Ascending aorta (tissue), 2 donors: Measurements from ENCODE around the gene ARMC2. TPM values are rescaled to one million over a fixed set of nuclear protein-coding genes. Genes with fewer than 3 reads are reported as not detected.

Experiments
- DNase-seq, 2 donors: peaks; one replicate each; pipeline ENCODE4 v3.0.0-alpha.2; 2019; ENCODE audit warnings: low spot score in 2 of 2
- H3K27ac ChIP-seq, 2 donors: fragments of 200-600 bp; sonication (generic); one replicate each; pipeline ENCODE4 v1.5.1; 2016 to 2017; ENCODE audit warnings: mild to moderate bottlenecking in 1 of 2
- H3K27me3 ChIP-seq: fragments of 200-600 bp; sonication (generic); one replicate; pipeline ENCODE4 v1.5.1; 2017
- H3K36me3 ChIP-seq, 2 donors: fragments of 200-600 bp; sonication (generic); one replicate each; pipeline ENCODE4 v1.5.1; 2016
- H3K4me1 ChIP-seq, 2 donors: fragments of 200-600 bp; sonication (generic); one replicate each; pipeline ENCODE4 v1.5.1; 2016 to 2017; ENCODE audit warnings: mild to moderate bottlenecking in 1 of 2
- H3K4me3 ChIP-seq, 2 donors: fragments of 200-600 bp; sonication (generic); one replicate each; pipeline ENCODE4 v1.5.1; 2016 to 2017; ENCODE audit warnings: mild to moderate bottlenecking in 1 of 2
- H3K9me3 ChIP-seq, 2 donors: fragments of 200-600 bp; sonication (generic); one replicate each; pipeline ENCODE4 v1.5.1; 2016
- CTCF ChIP-seq, 3 experiments: fragments of 200-600 bp in 2 of 3; fragments of 450-650 bp in 1 of 3; sonication (generic) in 2 of 3; IDR thresholded peaks; one replicate each; pipeline ENCODE4 v1.5.1; 2016 to 2019; ENCODE audit warnings: antibody characterized with exemption in 3 of 3, mild to moderate bottlenecking in 1 of 3, moderate library complexity in 1 of 3
- intact Hi-C: fragments of 100-400 bp; cut with DNase I; formaldehyde crosslinking; loops from one replicate; pipeline ENCODE4 v1.15.1; 2023
- total RNA-seq: library from RNA; depleted of rRNA; stranded (reverse); fragments of >200 nt; gene quantifications from one replicate; pipeline ENCODE4 v1.1.0, GENCODE V29; 2016

The ARMC2 gene
- total RNA-seq, 1 donor from 2014 or later = 0.11 TPM

GRCh38 chr6:108952776-108953486 lies 104.7 kb downstream of the ARMC2 start:
- no peak overlapping the region for H3K27ac ChIP-seq
- H3K36me3 ChIP-seq = no peaks in the 10 kb centered on the region
- no peaks in the 10 kb centered on the region for H3K9me3 ChIP-seq
- H3K4me3 ChIP-seq = no peak overlapping the region
- no peak for TF ChIP-seq CTCF (IDR thresholded peaks at IDR 0.05)
- no peak for DNase-seq
- peaks cover 6 to 11% of the 10 kb centered on the region in 2 donors for H3K4me1 ChIP-seq
- intact Hi-C loops = no loop called here
- H3K27me3 ChIP-seq = no peaks in the 10 kb centered on the region

- TF ChIP-seq CTCF (IDR thresholded peaks at IDR 0.05) = no peak
- intact Hi-C loops = no loop called here
- no peaks in the 10 kb centered on the region for H3K9me3 ChIP-seq
- no peak overlapping the region for H3K27ac ChIP-seq
- no peaks in the 10 kb centered on the region for H3K36me3 ChIP-seq
- no peak for DNase-seq
- H3K27me3 ChIP-seq = no peaks in the 10 kb centered on the region
- no peak overlapping the region for H3K4me3 ChIP-seq
- H3K4me1 ChIP-seq = peaks cover 0 to 4% of the 10 kb centered on the region in 2 donors
Measured at GRCh38 chr6:108953681-108954080, 105.5 kb downstream of the ARMC2 start.

- intact Hi-C loops = no loop called here
- DNase-seq = no peak
- H3K4me1 ChIP-seq = no peaks in the 10 kb centered on the region
- no peaks in the 10 kb centered on the region for H3K36me3 ChIP-seq
- no peaks in the 10 kb centered on the region for H3K9me3 ChIP-seq
- H3K27me3 ChIP-seq = no peaks in the 10 kb centered on the region
- no peak for TF ChIP-seq CTCF (IDR thresholded peaks at IDR 0.05)
- no peak overlapping the region for H3K4me3 ChIP-seq
- H3K27ac ChIP-seq = no peak overlapping the region
Measured at GRCh38 chr6:108955329-108955949, 107.2 kb downstream of the ARMC2 start.

GRCh38 chr6:108957221-108957620 lies 109.0 kb downstream of the ARMC2 start:
- peaks cover 0 to 3% of the 10 kb centered on the region in 2 donors for H3K4me1 ChIP-seq
- no peak for DNase-seq
- H3K36me3 ChIP-seq = no peaks in the 10 kb centered on the region
- TF ChIP-seq CTCF (IDR thresholded peaks at IDR 0.05) = no peak
- intact Hi-C loops = no loop called here
- H3K27ac ChIP-seq = no peak overlapping the region
- no peak overlapping the region for H3K4me3 ChIP-seq
- no peaks in the 10 kb centered on the region for H3K27me3 ChIP-seq
- no peaks in the 10 kb centered on the region for H3K9me3 ChIP-seq

- intact Hi-C loops = no loop called here
- TF ChIP-seq CTCF (IDR thresholded peaks at IDR 0.05) = no peak
Measured at GRCh38 chr6:108958900-108959770, 110.9 kb downstream of the ARMC2 start.

More at GRCh38 chr6:108958900-108959770, 110.9 kb downstream of the ARMC2 start:
- Histone ChIP-seq H3K36me3 (no peaks in the 10 kb centered on the region), H3K27me3 (no peaks in the 10 kb centered on the region), H3K4me3 (no peak overlapping the region), H3K9me3 (no peaks in the 10 kb centered on the region), H3K4me1 (peaks cover 0 to 3% of the 10 kb centered on the region in 2 donors), H3K27ac (no peak overlapping the region)
- no peak for DNase-seq
